SK-N-SH (cell line): Measurements from ENCODE around the gene SRGAP3. TPM values are rescaled to one million over a fixed set of nuclear protein-coding genes. Genes with fewer than 3 reads are reported as not detected.

Experiments used
- CTCF ChIA-PET: fragments of 300-600, 350-600 bp; formaldehyde crosslinking; extraction: SDS; loops from one replicate; lab custom pipeline; 2021; lab: Yijun Ruan, JAX
- POLR2A ChIA-PET: fragments of 350-600 bp; sonication (Branson Sonifier 250); formaldehyde crosslinking; extraction: SDS; loops from one replicate; lab custom pipeline; 2020; ENCODE audit warnings: antibody characterized with exemption, inconsistent platforms; lab: Yijun Ruan, JAX
- DNase-seq: peaks from one replicate; pipeline ENCODE4 v3.0.0; 2012
- H2AFZ ChIP-seq: fragments of 200-600 bp; sonication (generic); 2 replicates; pipeline ENCODE4 v1.8.1; 2016; ENCODE audit warnings: antibody characterized with exemption, mild to moderate bottlenecking, low read depth
- H3F3A ChIP-seq: fragments of 200-600 bp; sonication (generic); replicated peaks from 2 replicates; pipeline ENCODE3; 2016; ENCODE audit warnings: antibody characterized with exemption, mild to moderate bottlenecking; ENCODE audit not compliant: insufficient read depth
- H3K27ac ChIP-seq, 2 experiments: fragments of 200-500 bp in 1 of 2; fragments of 200-600 bp in 1 of 2; sonication (Bioruptor generic) in 1 of 2; sonication (generic), shearing (Covaris generic) in 1 of 2; 2 replicates each; pipeline versions ENCODE4 v1.5.1 to v1.6.1; 2014 to 2016; ENCODE audit warnings: low read depth in 2 of 2, inconsistent platforms in 1 of 2, low read length in 1 of 2, mild to moderate bottlenecking in 1 of 2, mixed read lengths in 1 of 2
- H3K27me3 ChIP-seq: fragments of 200-600 bp; sonication (generic), shearing (Covaris generic); 2 replicates; pipeline ENCODE4 v1.6.1; 2016; ENCODE audit warnings: mixed run types; ENCODE audit not compliant: insufficient read depth
- H3K36me3 ChIP-seq, 2 experiments: fragments of 200-500 bp in 1 of 2; fragments of 200-600 bp in 1 of 2; sonication (Bioruptor generic) in 1 of 2; sonication (generic) in 1 of 2; replicated peaks in 1 of 2; 2 replicates each; pipeline versions ENCODE3 to v1.5.1; 2014 to 2016; ENCODE audit warnings: low read length in 1 of 2, mild to moderate bottlenecking in 1 of 2; ENCODE audit not compliant: insufficient read depth in 2 of 2, control insufficient read depth in 1 of 2
- H3K4me1 ChIP-seq, 2 experiments: fragments of 200-500 bp in 1 of 2; fragments of 200-600 bp in 1 of 2; sonication (Bioruptor generic) in 1 of 2; sonication (generic), shearing (Covaris generic) in 1 of 2; 2 replicates each; pipeline versions ENCODE4 v1.5.1 to v1.6.1; 2014 to 2016; ENCODE audit warnings: low read depth in 1 of 2, low read length in 1 of 2, mixed run types in 1 of 2; ENCODE audit not compliant: insufficient read depth in 2 of 2, control insufficient read depth in 1 of 2
- H3K4me2 ChIP-seq: fragments of 200-600 bp; sonication (generic), shearing (Covaris generic); 2 replicates; pipeline ENCODE4 v1.6.1; 2017; ENCODE audit warnings: mixed run types
- H3K4me3 ChIP-seq, 2 experiments: fragments of 200-500 bp in 1 of 2; fragments of 200-600 bp in 1 of 2; sonication (Bioruptor generic) in 1 of 2; sonication (generic), shearing (Covaris generic) in 1 of 2; 2 replicates each; pipeline versions ENCODE4 v1.5.1 to v1.8.1; 2014 to 2016; ENCODE audit warnings: low read depth in 2 of 2, inconsistent platforms in 1 of 2, low read length in 1 of 2, mild to moderate bottlenecking in 1 of 2, mixed read lengths in 1 of 2, moderate library complexity in 1 of 2
- H3K79me2 ChIP-seq: fragments of 200-600 bp; sonication (generic); 2 replicates; pipeline ENCODE4 v1.8.1; 2017; ENCODE audit warnings: mild to moderate bottlenecking; ENCODE audit not compliant: insufficient read depth
- H3K9ac ChIP-seq: fragments of 200-600 bp; sonication (generic); 2 replicates; pipeline ENCODE4 v1.6.1; 2017; ENCODE audit warnings: mixed run types
- H3K9me2 ChIP-seq: fragments of 200-600 bp; sonication (generic); 2 replicates; pipeline ENCODE4 v1.6.1; 2017; ENCODE audit warnings: mixed run types
- H3K9me3 ChIP-seq: fragments of 200-600 bp; sonication (generic); 2 replicates; pipeline ENCODE4 v1.6.1; 2017; ENCODE audit warnings: mixed run types, mild to moderate bottlenecking, moderate library complexity
- H4K20me1 ChIP-seq: fragments of 200-600 bp; sonication (generic); 2 replicates; pipeline ENCODE4 v1.6.1; 2017; ENCODE audit warnings: mild to moderate bottlenecking, mixed run types; ENCODE audit not compliant: insufficient read depth
- CHD2 ChIP-seq: fragments of 150-350 bp; IDR thresholded peaks from 2 replicates; pipeline ENCODE4 v1.6.1; 2018; ENCODE audit warnings: low read length; ENCODE audit not compliant: partially characterized antibody
- EP300 ChIP-seq, 2 experiments: IDR thresholded peaks; 2 replicates each; pipeline versions ENCODE4 v1.4.0 to v1.6.1; 2012; ENCODE audit warnings: borderline replicate concordance in 1 of 2, low read depth in 1 of 2, low read length in 1 of 2
- FOSL2 ChIP-seq: IDR thresholded peaks from 2 replicates; pipeline ENCODE4 v1.4.0; 2012; ENCODE audit warnings: low read depth, mild to moderate bottlenecking, moderate library complexity, borderline replicate concordance
- FOXJ3 ChIP-seq: sonication (generic); formaldehyde crosslinking; IDR thresholded peaks from 2 replicates; pipeline ENCODE4 v1.5.1; 2020; ENCODE audit warnings: mild to moderate bottlenecking, missing genetic modification reagents
- FOXM1 ChIP-seq: IDR thresholded peaks from 2 replicates; pipeline ENCODE4 v1.4.0; 2012; ENCODE audit warnings: low read depth, mild to moderate bottlenecking
- IRF3 ChIP-seq: fragments of 150-350 bp; IDR thresholded peaks from 2 replicates; pipeline ENCODE4 v1.6.1; 2016; ENCODE audit warnings: mild to moderate bottlenecking, low read depth, low read length
- MAX ChIP-seq: IDR thresholded peaks from 2 replicates; pipeline ENCODE4 v1.4.0; 2012; ENCODE audit warnings: low read depth
- MXI1 ChIP-seq: IDR thresholded peaks from 2 replicates; pipeline ENCODE4 v1.6.1; 2012; ENCODE audit warnings: mild to moderate bottlenecking, low read depth, low read length, improper control_type of control experiment
- NFIC ChIP-seq: IDR thresholded peaks from 2 replicates; pipeline ENCODE4 v1.4.0; 2012; ENCODE audit warnings: borderline replicate concordance
- NRF1 ChIP-seq: IDR thresholded peaks from 2 replicates; pipeline ENCODE4 v1.6.1; 2012; ENCODE audit warnings: low read depth, mild to moderate bottlenecking, low read length
- PBX3 ChIP-seq: IDR thresholded peaks from 2 replicates; pipeline ENCODE4; 2012
- RAD21 ChIP-seq: IDR thresholded peaks from 2 replicates; pipeline ENCODE4 v1.6.1; 2012; ENCODE audit warnings: mild to moderate bottlenecking, low read length
- SMC3 ChIP-seq: IDR thresholded peaks from 2 replicates; pipeline ENCODE4 v1.6.1; 2012; ENCODE audit warnings: low read depth, low read length, improper control_type of control experiment
- TCF12 ChIP-seq: IDR thresholded peaks from 2 replicates; pipeline ENCODE4 v1.4.0; 2012
- USF1 ChIP-seq: IDR thresholded peaks from 2 replicates; pipeline ENCODE4 v1.4.0; 2012; ENCODE audit warnings: low read depth, borderline replicate concordance
- USF2 ChIP-seq: fragments of 150-350 bp; IDR thresholded peaks from 2 replicates; pipeline ENCODE4 v1.6.1; 2017; ENCODE audit warnings: antibody characterized with exemption, low read length, low read depth, borderline replicate concordance
- YY1 ChIP-seq: IDR thresholded peaks from 2 replicates; pipeline ENCODE4 v1.4.0; 2012; ENCODE audit warnings: low read depth, mild to moderate bottlenecking
- ZBTB33 ChIP-seq: IDR thresholded peaks from 2 replicates; pipeline ENCODE4 v1.4.0; 2012; ENCODE audit warnings: low read depth, borderline replicate concordance
- WGBS: methylation state at CpG from one replicate; pipeline ENCODE4 v1.1.6; 2017; ENCODE audit warnings: low lambda C conversion rate; 5-methylcytosine and 5-hydroxymethylcytosine counted together
- polyA plus RNA-seq, 3 experiments: library from polyadenylated mRNA; depleted of rRNA; stranded (reverse); fragments of >200 nt; gene quantifications; 2 replicates each; pipeline ENCODE4 v1.2.3, GENCODE V29; 2012

The SRGAP3 gene
- polyA plus RNA-seq, 1 of the 3 experiments (the other 2 are of a cell fraction) = 2.8 TPM

- WGBS = 90% methylated on average over 6 of the region's 6 CpGs
- POLR2A ChIA-PET = no interaction called here
- H3K4me1 ChIP-seq = peaks cover 0 to 6% of the 10 kb centered on the region in 2 experiments; a peak in 1 of 4 replicates
- no peak for DNase-seq
- H3K79me2 ChIP-seq = no peaks in the 10 kb centered on the region
- no peak overlapping the region for H3K4me2 ChIP-seq
- TF ChIP-seq YY1 = no peak
- no peak for TF ChIP-seq PBX3
- TF ChIP-seq FOXJ3 (CRISPR knock-in tag) = no peak
- TF ChIP-seq ZBTB33 = no peak
- TF ChIP-seq FOSL2 = no peak
- TF ChIP-seq, all 33 proteins: peak for 0
- no peak overlapping the region for H2AFZ ChIP-seq
- H3K9ac ChIP-seq = no peak overlapping the region
- H3F3A ChIP-seq = no peaks in the 10 kb centered on the region
- no peak overlapping the region for H3K27ac ChIP-seq
- H3K27me3 ChIP-seq = no peaks in the 10 kb centered on the region
- H3K9me3 ChIP-seq = no peaks in the 10 kb centered on the region
- H3K36me3 ChIP-seq = no peaks in the 10 kb centered on the region
- no peak overlapping the region for H3K4me3 ChIP-seq
- no peaks in the 10 kb centered on the region for H3K9me2 ChIP-seq
- H4K20me1 ChIP-seq = no peaks in the 10 kb centered on the region
- CTCF ChIA-PET = no interaction called here
These were observed 68.7 kb downstream of the SRGAP3 start for GRCh38 chr3:9180764-9181117.

GRCh38 chr3:9179826-9180763 lies 69.4 kb downstream of the SRGAP3 start:
- no peaks in the 10 kb centered on the region for H4K20me1 ChIP-seq

More at GRCh38 chr3:9179826-9180763, 69.4 kb downstream of the SRGAP3 start:
- no peak overlapping the region for H2AFZ ChIP-seq
- no peaks in the 10 kb centered on the region for H3K79me2 ChIP-seq
- POLR2A ChIA-PET = no interaction called here
- peaks cover 0 to 9% of the 10 kb centered on the region in 2 experiments; a peak in 2 of 4 replicates for H3K4me1 ChIP-seq
- H3F3A ChIP-seq = no peaks in the 10 kb centered on the region
- no peaks in the 10 kb centered on the region for H3K36me3 ChIP-seq
- H3K4me3 ChIP-seq = no peak overlapping the region
- H3K27ac ChIP-seq = no peak overlapping the region
- no peaks in the 10 kb centered on the region for H3K9me2 ChIP-seq
- TF ChIP-seq FOSL2 = no peak
- TF ChIP-seq USF2 = no peak
- TF ChIP-seq MXI1 = no peak
- TF ChIP-seq NRF1 = no peak
- TF ChIP-seq IRF3 = no peak
- TF ChIP-seq NFIC = no peak
- TF ChIP-seq FOXM1 = no peak
- TF ChIP-seq SMC3 = no peak
- no peak for TF ChIP-seq RAD21
- TF ChIP-seq EP300 (IDR thresholded peaks at IDR 0.05; ENCODE audit: borderline replicate concordance in 1 of 2, low read depth in 1 of 2, low read length in 1 of 2) = no peak
- TF ChIP-seq TCF12 = no peak
- TF ChIP-seq USF1 = no peak
- TF ChIP-seq YY1 = no peak
- TF ChIP-seq CHD2 = no peak
- TF ChIP-seq MAX = no peak
- DNase-seq = no peak
- 64% methylated on average over 17 of the region's 17 CpGs for WGBS
- no peaks in the 10 kb centered on the region for H3K9me3 ChIP-seq
- CTCF ChIA-PET = no interaction called here
- no peaks in the 10 kb centered on the region for H3K27me3 ChIP-seq
- no peak overlapping the region for H3K9ac ChIP-seq
- no peak overlapping the region for H3K4me2 ChIP-seq
